ENCODE data around the gene JSRP1.

GRCh38 chr19:2288338-2288817 lies 32.2 kb upstream of the JSRP1 start:
- no peak for TF ChIP-seq TAF1 (conservative IDR thresholded peaks at IDR 0.05)
- no peak for TF ChIP-seq CTCF (IDR thresholded peaks at IDR 0.05; ENCODE audit: low read depth, low read length, missing input control)
- no peak for TF ChIP-seq MAX (IDR thresholded peaks at IDR 0.05)
- no peak for TF ChIP-seq JUND (IDR thresholded peaks at IDR 0.05)
- TF ChIP-seq SP1 (IDR thresholded peaks at IDR 0.05) = no peak
- TF ChIP-seq GABPA (IDR thresholded peaks at IDR 0.05 in 1 of 2, conservative IDR thresholded peaks at IDR 0.05 in 1 of 2) = no peak
- no peak for TF ChIP-seq REST (IDR thresholded peaks at IDR 0.05)
- no peak for TF ChIP-seq NR2F2 (IDR thresholded peaks at IDR 0.05)
- TF ChIP-seq FOXA1 (IDR thresholded peaks at IDR 0.05) = no peak
- TF ChIP-seq ATF3 (IDR thresholded peaks at IDR 0.05) = no peak
